Lower leg skin (tissue), 3 donors: ENCODE results near the gene TLR6.

ENCODE experiments used
- POLR2A ChIP-seq, 2 donors: fragments of 450-650 bp; IDR thresholded peaks; one replicate each; pipeline ENCODE4 v1.6.1; 2016 to 2017; ENCODE audit warnings: antibody characterized with exemption in 2 of 2, mild to moderate bottlenecking in 1 of 2, moderate library complexity in 1 of 2
- TF ChIP-seq, protein P1 (sequence below), 3 donors: fragments of 450-650 bp; IDR thresholded peaks; one replicate each; pipeline ENCODE4 v1.5.1; 2016; ENCODE audit warnings: antibody characterized with exemption in 3 of 3, mild to moderate bottlenecking in 3 of 3, moderate library complexity in 2 of 3

DNA sequence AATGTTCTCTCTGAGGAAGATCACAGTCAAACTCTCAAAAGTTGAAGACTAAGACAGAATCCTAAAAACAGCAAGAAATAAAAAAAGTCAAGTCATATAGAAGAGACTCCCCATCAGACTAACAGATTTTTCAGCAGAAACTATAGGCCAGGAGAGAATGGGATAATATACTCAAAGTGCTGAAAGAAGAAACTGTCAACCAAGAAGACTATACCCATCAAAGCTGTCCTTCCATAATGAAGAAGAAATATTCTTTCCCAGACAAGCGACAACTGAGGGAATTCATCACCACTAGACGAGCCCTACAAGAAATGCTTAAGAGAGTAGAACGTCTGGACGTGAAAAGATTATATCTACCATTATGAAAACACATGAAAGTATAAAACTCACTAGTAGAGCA lies 22.0 kb downstream of the TLR6 start:
- TF ChIP-seq, protein P1, sequence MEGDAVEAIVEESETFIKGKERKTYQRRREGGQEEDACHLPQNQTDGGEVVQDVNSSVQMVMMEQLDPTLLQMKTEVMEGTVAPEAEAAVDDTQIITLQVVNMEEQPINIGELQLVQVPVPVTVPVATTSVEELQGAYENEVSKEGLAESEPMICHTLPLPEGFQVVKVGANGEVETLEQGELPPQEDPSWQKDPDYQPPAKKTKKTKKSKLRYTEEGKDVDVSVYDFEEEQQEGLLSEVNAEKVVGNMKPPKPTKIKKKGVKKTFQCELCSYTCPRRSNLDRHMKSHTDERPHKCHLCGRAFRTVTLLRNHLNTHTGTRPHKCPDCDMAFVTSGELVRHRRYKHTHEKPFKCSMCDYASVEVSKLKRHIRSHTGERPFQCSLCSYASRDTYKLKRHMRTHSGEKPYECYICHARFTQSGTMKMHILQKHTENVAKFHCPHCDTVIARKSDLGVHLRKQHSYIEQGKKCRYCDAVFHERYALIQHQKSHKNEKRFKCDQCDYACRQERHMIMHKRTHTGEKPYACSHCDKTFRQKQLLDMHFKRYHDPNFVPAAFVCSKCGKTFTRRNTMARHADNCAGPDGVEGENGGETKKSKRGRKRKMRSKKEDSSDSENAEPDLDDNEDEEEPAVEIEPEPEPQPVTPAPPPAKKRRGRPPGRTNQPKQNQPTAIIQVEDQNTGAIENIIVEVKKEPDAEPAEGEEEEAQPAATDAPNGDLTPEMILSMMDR (IDR thresholded peaks at IDR 0.05) = no peak
- TF ChIP-seq POLR2A (IDR thresholded peaks at IDR 0.05) = no peak
